ENCODE data around the gene JHY.

JHY gene

DNA sequence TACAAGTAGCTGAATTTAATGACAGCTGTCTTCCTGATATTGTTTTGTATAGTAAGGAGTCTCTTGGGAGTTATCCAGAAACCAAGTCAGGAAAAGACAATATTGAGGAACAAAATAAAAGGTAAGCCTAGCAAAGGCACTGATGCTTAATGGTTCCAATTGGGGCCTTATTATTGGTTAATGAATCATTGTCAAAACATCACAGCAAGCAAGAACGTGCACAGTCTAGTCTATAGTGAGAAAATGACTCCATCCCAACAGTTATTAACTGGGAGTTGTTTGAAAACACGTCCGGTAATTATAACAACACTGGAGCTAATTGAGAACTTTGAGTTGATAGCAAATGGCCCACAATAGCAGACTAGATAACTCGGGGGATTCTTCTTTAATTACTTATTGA is 81.4 kb downstream of the JHY start:
- DNase-seq: no peak

DNA sequence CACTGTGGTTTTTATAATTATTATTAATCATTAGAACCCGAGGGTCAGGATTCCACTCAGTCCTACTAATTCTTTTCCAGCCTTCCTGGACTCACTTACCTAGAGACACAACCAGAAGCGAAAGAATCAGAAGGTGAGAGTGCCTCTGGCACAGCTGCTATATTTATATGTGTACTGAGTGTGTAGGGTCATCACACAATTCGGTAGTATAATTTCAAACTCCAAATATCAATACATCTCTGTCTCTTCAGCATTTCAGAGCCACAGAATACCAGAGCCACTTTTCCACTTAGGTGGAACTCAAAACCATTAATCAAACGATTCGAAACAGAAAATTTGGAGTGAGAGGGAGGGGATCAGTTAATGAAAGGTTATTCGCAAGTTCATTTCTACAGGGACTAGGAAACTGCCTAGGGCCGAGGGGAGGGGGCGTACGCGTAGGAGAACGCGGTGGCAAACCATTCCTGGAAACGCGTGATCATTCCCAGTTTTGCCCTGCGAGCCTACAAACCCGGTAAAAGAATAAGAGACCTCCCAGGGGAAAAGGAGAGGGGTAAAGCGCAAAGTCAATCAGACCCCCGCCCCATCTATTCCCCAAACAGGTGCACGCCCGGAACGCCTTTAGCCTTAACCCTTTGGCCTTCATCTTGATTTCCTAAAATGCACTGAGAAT is 93.6 kb downstream of the JHY start:
- no peak for DNase-seq

DNA sequence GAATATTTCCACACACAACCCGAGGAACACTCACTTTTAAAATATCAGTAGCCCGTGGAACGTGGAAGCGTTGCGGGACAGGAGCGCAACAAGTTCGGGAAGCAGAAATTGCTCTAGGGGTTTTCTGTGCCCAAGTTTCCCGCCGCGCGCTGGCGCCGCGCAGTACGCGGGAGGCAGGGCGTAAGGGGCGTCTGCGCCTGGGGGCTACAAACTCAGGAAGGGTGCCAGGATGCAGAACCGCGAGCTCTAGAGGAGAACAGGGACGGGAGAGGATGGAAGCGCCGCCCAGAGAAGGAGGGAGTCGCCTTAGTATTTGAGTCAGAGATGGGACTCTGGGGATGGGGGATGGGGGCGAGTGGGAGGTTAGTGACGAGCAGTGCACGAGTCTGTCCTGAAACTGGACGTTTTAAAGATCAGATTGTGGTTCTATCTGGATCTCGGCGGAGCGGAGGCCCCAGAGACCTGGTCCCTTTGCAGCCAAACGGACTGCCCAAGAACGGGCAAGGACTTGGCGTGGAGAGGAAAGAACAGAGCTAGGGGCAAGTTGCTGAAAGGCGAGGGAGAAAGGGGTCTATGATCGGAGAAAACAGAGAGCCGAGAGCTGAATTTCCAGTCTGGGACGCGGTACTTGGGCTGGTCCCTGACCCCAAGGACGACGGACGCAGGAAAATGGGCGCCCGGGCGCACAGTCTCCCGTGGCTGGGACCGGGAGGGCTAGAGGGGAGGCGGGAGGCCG is 94.3 kb downstream of the JHY start:
- DNase-seq: no peak

DNA sequence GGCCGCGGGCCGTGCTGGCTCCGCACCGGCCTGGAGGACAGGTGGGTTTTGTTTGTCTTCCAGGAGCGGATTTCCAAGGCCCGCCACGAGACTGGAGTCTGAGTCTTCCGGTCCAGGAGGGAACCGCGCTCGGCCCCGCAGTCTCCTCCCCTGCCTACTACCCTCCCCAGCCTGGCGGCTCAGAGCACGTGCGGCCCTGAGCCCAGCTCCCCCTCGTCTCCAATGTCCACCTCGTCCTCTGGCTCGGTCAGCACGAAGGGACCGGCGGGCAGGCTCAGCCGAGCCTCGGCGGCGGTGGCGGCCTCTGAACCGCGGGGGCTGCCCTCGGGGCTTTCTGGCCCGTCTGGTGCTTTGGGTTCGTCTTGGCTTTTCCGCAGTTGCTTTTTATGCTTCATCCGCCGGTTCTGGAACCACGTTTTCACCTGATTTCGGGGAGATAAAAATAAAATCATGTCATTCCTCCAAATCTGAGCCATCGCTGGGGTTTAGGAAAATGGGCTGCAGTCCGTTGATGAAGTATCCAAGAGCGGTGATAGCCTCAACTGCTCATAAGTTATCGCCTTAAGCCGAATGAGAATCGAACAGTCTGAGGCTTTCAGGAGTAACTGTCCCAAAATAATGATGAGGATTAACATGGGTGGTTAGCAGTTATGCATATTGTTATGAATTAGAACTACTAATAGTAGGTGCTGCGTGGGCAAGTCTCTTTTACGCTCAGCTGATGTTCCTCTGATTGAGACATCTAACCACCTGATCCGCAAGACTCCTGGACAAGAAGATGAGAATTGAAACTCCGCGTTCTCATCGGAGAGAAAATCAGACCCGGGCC is 95.1 kb downstream of the JHY start:
- no peak for DNase-seq

DNA sequence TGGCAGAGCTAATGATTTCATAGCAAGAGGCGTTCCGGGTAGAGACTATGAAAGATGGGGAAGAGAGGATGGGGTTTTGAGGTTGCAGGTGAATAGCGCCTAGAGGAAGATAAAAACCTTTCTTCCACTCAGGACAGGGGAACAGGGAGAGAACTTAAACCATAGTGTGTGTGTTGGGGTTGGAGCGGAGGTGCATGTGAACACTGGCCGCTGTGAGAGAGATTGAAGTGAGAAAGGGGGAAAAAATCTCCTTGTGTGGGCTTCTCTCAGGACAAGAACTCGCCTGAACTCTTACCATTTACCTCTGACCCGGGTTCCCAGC is 95.7 kb downstream of the JHY start:
- no peak for DNase-seq

DNA sequence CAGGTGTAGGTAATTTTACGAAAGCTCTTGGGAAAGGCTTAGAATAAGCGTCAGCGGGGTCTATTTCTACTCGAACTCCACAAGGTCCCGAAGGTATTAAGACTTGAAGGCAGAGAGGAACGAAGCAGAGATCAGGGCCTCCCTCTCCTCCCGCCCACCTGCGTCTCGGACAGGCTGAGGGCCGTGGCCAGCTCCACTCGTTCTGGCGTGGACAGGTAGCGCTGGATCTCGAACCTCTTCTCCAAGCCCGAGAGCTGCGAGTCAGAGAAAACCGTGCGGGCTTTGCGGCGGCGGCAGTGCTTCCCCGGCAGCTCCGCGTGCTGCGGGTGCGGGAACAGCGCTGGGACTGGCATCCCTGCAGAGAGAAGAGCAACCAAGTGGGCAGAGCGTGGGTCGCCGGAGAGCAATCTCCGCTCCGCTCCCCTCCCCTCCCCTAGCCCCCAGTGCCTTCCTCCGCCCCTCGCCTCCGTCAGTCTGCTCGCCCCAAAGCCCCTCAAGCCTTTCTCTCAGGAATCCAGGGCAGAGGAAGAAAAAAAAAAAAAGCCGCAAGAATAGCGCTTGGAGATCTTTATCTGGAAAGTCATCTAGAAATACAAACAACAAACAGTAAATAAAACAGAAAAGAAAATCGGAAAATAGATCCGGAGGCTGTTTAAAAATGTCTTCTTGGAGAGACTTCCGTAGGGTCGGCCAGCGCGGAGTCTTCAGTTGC is 96.7 kb downstream of the JHY start:
- DNase-seq: no peak

DNA sequence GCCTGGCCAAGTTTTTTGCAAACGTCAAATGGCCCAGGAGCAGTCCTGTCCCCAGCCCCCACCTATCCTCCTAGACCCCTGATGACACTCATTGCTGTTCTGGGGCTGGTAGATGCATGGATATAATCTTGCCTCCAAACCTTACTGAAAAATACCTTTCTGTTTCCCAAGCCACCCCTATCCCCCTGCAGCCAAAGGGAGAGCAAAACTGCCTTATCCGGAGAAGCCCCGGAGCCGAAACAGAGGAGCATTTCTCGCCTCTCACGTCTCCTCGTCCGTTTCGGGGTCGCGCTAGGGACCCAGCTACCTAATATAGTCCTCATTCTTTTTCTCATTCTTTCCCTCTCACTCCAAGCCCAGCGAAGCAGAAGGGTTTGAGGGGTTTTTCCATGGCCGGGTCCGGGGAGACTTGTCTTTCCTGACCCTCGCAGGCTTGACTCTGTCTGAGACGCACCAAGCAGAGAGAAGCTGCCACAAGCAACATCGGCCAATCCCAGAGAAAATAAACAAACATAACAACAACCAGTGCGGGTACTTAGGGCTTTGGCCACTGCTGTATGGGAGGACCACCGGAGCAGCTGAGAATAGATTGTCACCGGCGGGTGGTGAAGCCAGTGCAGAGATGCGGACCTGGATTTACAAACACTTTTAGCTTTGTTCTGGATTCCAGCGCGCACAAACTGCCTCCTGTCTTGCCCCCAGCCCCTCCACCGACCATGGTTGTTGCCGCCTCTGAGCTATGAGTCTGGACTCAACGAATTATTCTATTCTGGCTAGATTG is 97.4 kb downstream of the JHY start:
- no peak for DNase-seq

DNA sequence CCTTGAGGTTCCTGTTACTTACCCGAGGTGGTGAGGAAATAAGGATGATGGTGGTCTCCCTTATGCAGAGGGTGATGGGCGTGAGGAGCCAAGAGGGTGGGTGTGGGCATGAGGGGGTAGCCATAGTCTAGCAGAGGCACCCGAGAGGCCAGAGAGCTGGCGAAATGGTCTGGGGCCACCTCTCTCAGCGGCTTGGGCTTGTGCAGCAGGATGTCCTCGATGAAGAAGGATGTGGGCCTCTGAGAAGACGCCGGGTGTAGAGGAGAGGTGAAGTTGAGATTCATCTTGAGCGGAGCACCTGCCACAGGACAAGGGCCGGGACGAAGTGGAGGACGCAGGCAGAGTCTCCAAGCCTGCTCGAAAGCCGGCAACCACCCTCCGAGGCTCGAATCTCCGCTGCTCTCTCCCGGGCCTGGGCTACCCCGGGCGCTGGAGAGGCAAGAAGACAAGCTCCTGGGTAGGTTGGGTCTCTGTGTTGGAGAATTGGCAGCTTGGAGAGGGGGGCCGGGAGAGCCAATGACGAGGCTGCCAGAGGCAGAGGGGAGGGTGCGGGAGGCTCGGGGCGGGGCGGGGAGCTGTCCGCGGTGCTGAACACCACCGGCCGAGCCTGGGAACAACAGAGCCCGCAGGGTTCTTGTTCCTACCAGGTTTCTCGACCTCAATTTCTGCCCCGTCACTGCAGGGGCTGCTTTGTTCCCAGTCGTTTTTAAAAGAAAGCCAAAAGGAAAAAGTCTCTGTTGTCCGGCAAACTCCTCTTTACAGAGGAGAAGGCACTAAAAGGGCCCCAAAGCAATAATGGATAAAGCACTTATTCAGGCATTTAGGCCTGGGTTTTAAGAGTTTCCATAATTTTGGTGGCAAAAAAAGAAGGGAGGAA is 99.1 kb downstream of the JHY start, which contains the start of gene BSX:
BSX (minus strand) TSS at position 447 of the 877 bp plus-strand sequence; CDS start at position 284, 163 bp downstream.
- no peak for DNase-seq

DNA sequence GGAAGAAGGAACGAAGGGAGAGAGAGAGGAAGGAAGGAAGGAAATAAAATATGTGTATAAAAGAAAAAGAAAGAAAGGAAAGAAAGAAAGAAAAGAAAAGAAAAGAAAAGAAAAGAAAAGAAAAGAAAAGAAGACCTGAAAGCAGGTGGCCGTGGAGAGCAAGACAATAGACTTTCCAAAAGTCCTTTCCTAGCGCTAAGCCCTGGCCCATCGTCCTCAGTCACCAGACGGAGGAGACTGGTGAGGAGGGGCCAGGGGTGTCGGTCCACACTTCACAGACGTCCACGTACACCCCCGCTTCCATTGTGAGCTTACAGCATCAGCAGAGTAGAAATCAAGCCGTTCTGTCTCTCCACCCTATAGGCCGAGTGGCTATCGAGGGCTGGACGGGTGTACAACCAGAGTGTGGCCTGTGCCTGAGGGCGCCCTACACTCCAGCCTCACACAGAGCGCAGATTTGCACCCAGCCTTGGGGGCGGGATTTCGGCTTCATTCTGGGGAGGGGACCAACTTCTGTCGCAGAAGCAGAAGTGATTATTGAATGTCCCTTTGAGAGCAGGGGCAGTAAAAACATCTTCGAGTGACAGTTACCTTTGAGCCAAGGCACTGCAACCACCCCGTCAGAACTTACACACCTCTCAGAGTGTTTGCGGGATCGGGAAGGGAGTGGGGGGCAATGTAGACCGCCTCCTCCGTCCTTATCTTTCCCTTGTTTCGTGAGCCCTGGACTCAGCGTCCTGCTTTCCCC is 101.1 kb downstream of the JHY start:
- no peak for DNase-seq

DNA sequence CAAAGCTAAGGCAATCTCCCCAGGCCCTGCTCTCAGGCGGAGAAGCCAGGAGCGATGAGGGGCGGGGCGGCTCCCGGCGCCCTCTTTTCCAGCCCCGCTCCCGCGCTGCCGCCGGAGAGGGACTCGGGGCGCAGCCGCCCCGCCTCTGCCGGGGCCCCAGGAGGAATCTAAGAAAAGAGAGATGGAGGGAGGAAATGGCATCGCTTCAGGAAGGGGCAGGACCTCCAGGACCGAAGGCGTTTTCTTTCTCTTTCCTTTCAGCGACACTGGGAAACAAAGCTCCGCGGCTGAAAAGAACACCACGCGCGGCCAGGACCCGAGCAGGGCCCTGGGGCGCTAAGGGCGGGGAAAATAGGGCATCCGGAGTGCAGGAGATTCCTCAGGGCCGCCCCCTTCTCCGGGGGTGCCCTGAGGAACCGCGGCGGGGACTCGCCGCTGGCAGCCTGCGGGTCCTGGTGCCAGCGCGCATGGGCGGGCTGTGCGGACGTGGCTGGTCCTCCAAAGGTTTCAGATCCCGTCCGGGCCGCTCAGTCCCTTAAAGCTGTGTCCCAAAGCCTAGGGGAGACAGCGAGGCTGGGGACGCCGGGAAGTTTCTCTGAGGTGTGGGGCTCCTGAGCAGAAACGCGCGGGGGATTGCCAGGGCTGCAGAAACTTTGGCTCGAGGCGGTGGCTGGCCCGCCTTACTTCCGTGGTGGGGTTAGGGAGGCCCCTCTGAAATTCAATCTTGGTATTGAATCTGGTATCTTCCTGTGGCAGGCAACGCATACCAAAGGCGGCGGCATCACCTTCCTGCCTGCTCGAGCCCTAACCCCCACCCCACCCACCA is 101.8 kb downstream of the JHY start:
- no peak for DNase-seq

DNA sequence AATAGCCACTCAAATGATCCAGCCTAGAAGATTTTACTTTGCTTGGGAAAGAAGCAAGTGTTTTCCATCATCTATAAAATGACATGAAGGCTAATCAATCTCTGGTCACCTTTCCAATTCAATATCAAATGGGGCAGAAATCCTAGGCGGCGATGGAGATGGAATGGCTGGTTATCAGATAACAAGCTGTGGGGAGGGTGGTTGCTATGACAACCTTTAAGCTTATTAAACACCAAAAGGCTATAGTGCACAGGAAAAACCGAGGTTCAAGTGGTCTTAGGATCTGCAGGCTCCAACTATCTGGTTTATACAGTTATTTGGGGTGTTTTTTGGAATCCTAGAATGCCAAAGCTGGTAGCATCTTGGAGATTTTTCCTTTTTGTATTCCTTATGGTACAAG is 113.0 kb downstream of the JHY start:
- DNase-seq: no peak

DNA sequence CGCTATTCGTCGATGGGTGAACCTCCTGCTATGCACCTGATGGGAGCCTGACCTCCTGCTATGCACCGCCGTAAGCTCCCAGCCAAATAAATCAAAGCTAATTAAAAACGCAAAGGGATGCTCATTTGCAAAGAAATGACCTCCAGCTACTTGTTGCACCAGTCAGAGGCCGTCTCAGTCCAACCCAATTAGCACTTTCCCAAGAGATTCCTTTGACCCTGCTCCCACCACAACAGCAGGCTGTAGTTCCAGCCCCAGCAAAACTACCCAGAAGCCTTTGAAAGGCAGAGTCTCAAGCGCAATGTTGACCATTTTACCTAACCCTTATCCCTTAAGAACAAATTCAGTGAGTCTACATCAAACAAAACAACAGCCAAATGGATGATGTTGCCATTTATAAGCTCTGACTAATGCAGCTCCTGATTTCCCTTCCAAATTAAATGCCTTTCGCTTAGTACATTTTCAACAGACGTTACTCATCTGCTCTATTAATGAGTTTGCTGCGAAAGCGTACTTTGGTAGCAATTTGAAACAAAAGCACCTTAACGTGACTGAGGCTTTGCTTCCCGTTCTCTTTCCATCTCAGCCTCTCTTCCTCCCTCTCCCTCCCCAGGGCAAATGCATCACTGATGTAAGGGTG is 116.3 kb downstream of the JHY start:
- no peak for DNase-seq

DNA sequence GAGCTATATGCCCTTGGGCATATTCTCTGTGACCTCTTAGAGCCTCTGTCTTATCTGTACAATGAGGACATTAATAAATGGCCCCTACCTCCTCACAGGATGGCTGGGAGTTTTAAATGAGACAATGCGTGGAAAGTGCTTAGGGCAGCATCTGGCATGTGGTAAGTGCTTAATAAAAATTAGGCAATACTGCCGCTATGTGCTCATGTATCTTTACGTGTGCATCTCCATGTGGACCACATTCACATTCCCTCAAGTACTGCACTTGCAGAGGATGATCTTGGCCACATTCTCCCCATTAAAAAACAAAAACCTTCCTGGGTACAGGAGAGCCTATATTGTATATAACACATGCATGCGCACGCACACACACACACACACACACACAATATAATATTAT is 118.2 kb downstream of the JHY start:
- no peak for DNase-seq

DNA sequence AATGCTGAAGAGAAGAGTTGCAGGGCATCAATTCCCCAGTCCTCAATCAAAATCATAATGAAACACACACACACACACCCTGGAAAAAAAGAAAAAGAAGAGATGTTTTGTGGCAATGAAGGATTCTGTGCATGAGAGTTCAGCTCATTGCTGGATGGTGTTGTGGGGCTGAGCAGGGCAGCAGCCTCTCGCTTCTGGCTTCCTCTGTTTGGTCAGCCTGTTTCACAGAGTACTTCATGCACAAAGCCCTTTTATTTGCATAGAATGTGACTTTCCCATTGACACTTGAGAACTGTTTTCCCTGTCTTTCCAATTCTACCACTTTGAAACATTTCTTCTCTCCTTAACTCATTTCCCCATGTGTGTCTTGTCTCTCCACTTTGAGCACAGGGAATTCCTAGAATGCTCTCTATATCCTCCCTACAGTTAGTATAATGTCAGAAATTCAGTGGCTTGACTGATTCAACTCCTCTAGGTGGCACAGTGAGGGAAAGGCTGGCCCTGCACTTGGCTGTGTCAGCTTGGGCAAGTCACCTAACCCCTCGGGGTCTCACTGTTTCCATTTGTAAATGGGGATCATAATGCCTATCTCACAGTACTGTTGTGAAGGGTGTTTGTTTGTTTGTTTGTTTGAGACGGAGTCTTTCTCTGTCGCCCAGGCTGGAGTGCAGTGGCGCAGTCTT is 124.4 kb downstream of the JHY start:
- no peak for DNase-seq

All from CD4-positive, alpha-beta T cell treated with Interleukin-4 for 4 hours (primary cell).